Daoy (cell line): ENCODE data around the gene CTSS. TPM values are rescaled to one million over a fixed set of nuclear protein-coding genes. Genes with fewer than 3 reads are reported as not detected.
A peak's percentile ranks its signal among the peaks of the same experiment; 100 is the strongest.
"Not testable (repeated sequence)": the region's sequence is repeated elsewhere in the genome, so short reads cannot be mapped to it uniquely, and the experiment has no call there.

ENCODE experiments used
- DNase-seq: peaks from one replicate; pipeline ENCODE4 v3.0.0-alpha.2; 2015; ENCODE audit warnings: low read depth
- total RNA-seq: library from RNA; depleted of rRNA; stranded (reverse); fragments of >200 nt; shearing (Covaris generic); gene quantifications from 2 replicates; pipeline ENCODE4 v1.2.3, GENCODE V29; 2014; rRNA removed

The CTSS gene
- 29.7 and 45.2 TPM in 2 replicates for total RNA-seq

- DNase-seq = peak; percentile 19
These were observed at the start of gene CTSS for GRCh38 chr1:150765296-150765976. Gene CTSS (minus strand): TSS chr1:150765778. CDS start chr1:150764763, 1,015 bp downstream.

GRCh38 chr1:150813028-150813707, 47.6 kb upstream of the CTSS start:
- peak; percentile 58 for DNase-seq

- DNase-seq = no peak
These were observed 45.5 kb upstream of the CTSS start for GRCh38 chr1:150810958-150811659.

- no peak for DNase-seq
These were observed 44.1 kb upstream of the CTSS start for GRCh38 chr1:150809651-150810050.

GRCh38 chr1:150808846-150809245, 43.3 kb upstream of the CTSS start:
- DNase-seq = no peak

- DNase-seq = no peak
These were observed 42.5 kb upstream of the CTSS start, which contains the start of gene CTSK for GRCh38 chr1:150808121-150808520. Gene CTSK (minus strand): TSS chr1:150808260. CDS start chr1:150806805, 1,455 bp downstream.

- DNase-seq = no peak
These were observed 41.9 kb upstream of the CTSS start for GRCh38 chr1:150807249-150808023.

- DNase-seq = no peak
These were observed 40.3 kb upstream of the CTSS start for GRCh38 chr1:150805899-150806298.

- no peak for DNase-seq
These were observed 39.1 kb upstream of the CTSS start for GRCh38 chr1:150804671-150805070.

GRCh38 chr1:150799089-150799488, 33.5 kb upstream of the CTSS start:
- DNase-seq = no peak

GRCh38 chr1:150798525-150798924, 32.9 kb upstream of the CTSS start:
- DNase-seq = peak; percentile 39

- no peak for DNase-seq
These were observed 30.8 kb upstream of the CTSS start for GRCh38 chr1:150796374-150796773.

GRCh38 chr1:150793778-150794177, 28.2 kb upstream of the CTSS start:
- DNase-seq = not testable (repeated sequence)

GRCh38 chr1:150793221-150793620, 27.6 kb upstream of the CTSS start:
- DNase-seq = no peak

GRCh38 chr1:150791585-150791984, 26.0 kb upstream of the CTSS start:
- DNase-seq = no peak

- DNase-seq = no peak
These were observed 23.8 kb upstream of the CTSS start for GRCh38 chr1:150789396-150789795.

GRCh38 chr1:150788946-150789345, 23.4 kb upstream of the CTSS start:
- DNase-seq = no peak

- no peak for DNase-seq
These were observed 21.9 kb upstream of the CTSS start for GRCh38 chr1:150787455-150787854.

GRCh38 chr1:150780510-150780909, 14.9 kb upstream of the CTSS start:
- DNase-seq = no peak

- DNase-seq = no peak
These were observed 12.8 kb upstream of the CTSS start for GRCh38 chr1:150778409-150778808.

GRCh38 chr1:150777544-150777943, 12.0 kb upstream of the CTSS start:
- no peak for DNase-seq
